Transverse colon (tissue), 4 donors: Measurements from ENCODE around the gene ARL6IP5. TPM values are rescaled to one million over a fixed set of nuclear protein-coding genes. Genes with fewer than 3 reads are reported as not detected.

Experiments used
- DNase-seq: peaks from one replicate; pipeline ENCODE4 v3.0.0-alpha.2; 2019
- H3K27ac ChIP-seq, 4 donors: fragments of 200-600 bp; sonication (generic); 2 replicates each; pipeline ENCODE4 v1.5.1; 2016 to 2018; ENCODE audit warnings: inconsistent platforms in 4 of 4
- H3K27me3 ChIP-seq: fragments of 200-600 bp; sonication (generic); 2 replicates; pipeline ENCODE4 v1.5.1; 2017; ENCODE audit warnings: inconsistent platforms
- H3K36me3 ChIP-seq, 4 donors: fragments of 200-600 bp; sonication (generic); 2 replicates each; pipeline ENCODE4 v1.5.1; 2017 to 2019; ENCODE audit warnings: inconsistent platforms in 4 of 4
- H3K4me1 ChIP-seq, 4 donors: fragments of 200-600 bp; sonication (generic); 2 replicates each; pipeline ENCODE4 v1.5.1; 2017 to 2020; ENCODE audit warnings: inconsistent platforms in 4 of 4
- H3K4me3 ChIP-seq, 4 donors: fragments of 200-600 bp; sonication (generic); 1 replicate in 1 of 4; 2 replicates in 3 of 4; pipeline versions ENCODE4 v1.5.1 to v1.6.1; 2017 to 2019; ENCODE audit warnings: inconsistent platforms in 4 of 4
- H3K9me3 ChIP-seq, 2 donors: fragments of 200-600 bp; sonication (generic); 2 replicates each; pipeline ENCODE4 v1.5.1; 2017 to 2019; ENCODE audit warnings: inconsistent platforms in 2 of 2
- CTCF ChIP-seq, 5 experiments: fragments of 200-600 bp in 3 of 5; fragments of 450-650 bp in 2 of 5; sonication (generic) in 3 of 5; IDR thresholded peaks; 1 replicate in 2 of 5; 2 replicates in 3 of 5; pipeline ENCODE4 v1.5.1; 2016 to 2017; ENCODE audit warnings: antibody characterized with exemption in 5 of 5, inconsistent platforms in 3 of 5, mild to moderate bottlenecking in 2 of 5, moderate library complexity in 1 of 5
- EP300 ChIP-seq: sonication (generic); formaldehyde crosslinking; IDR thresholded peaks from one replicate; pipeline ENCODE4 v1.6.1; 2017; ENCODE audit warnings: antibody characterized with exemption, low read depth
- POLR2A ChIP-seq: fragments of 450-650 bp; IDR thresholded peaks from one replicate; pipeline ENCODE4 v1.6.1; 2016; ENCODE audit warnings: antibody characterized with exemption, mild to moderate bottlenecking, moderate library complexity
- POLR2AphosphoS5 ChIP-seq, 3 donors: sonication (generic); formaldehyde crosslinking; IDR thresholded peaks; one replicate each; pipeline ENCODE4 v1.6.1; 2016; ENCODE audit warnings: antibody characterized with exemption in 3 of 3
- WGBS, 2 donors: methylation state at CpG; one replicate each; pipeline ENCODE4 v1.1.5; 2018; ENCODE audit warnings: low coverage in 1 of 2; 5-methylcytosine and 5-hydroxymethylcytosine counted together
- in situ Hi-C, 4 donors: fragments of 200-750 bp; cut with MboI; loops; one replicate each; pipeline versions ENCODE4 v1.15.0 to v1.15.1; 2017; ENCODE audit warnings: low sequenced_read_pairs in 3 of 4, low pct_ligation_motif_present in 1 of 4, low pct_unique_long_range_greater_than_20kb in 1 of 4
- intact Hi-C: fragments of 100-400 bp; cut with DNase I; formaldehyde crosslinking; loops from one replicate; pipeline ENCODE4 v1.15.1; 2023; ENCODE audit warnings: low total_unique reads
- total RNA-seq, 4 donors: library from RNA; depleted of rRNA; stranded (reverse); fragments of >200 nt; gene quantifications; one replicate each; pipeline ENCODE4 v1.1.0, GENCODE V29; 2016

ARL6IP5 gene
- total RNA-seq, 4 donors from 2014 or later, result 22.7 to 130 (median 68.0) TPM

- Histone ChIP-seq H3K27ac (no peak overlapping the region), H3K4me1 (peaks cover 0 to 32% (median 0%) of the 10 kb centered on the region in 4 donors), H3K4me3 (no peak overlapping the region), H3K9me3 (no peaks in the 10 kb centered on the region), H3K36me3 (peaks cover 0 to 41% (median 8%) of the 10 kb centered on the region in 4 donors), H3K27me3 (no peaks in the 10 kb centered on the region)
- intact Hi-C loops (no loop called here), in situ Hi-C loops (no loop called here)
- TF ChIP-seq POLR2A, result no peak
- no peak for TF ChIP-seq CTCF (IDR thresholded peaks at IDR 0.05)
- no peak for TF ChIP-seq POLR2AphosphoS5 (IDR thresholded peaks at IDR 0.05)
- no peak for TF ChIP-seq EP300
- DNase-seq, result no peak
- 87% methylated on average over 4 of the region's 4 CpGs; no CpG with 5 or more reads in 1 of the 2 donors for WGBS, 2 donors
These were observed 17.6 kb downstream of the ARL6IP5 start for GRCh38 chr3:69102384-69102783.

- H3K9me3 ChIP-seq, result no peaks in the 10 kb centered on the region
- in situ Hi-C loops, result no loop called here
- no peak overlapping the region for H3K27ac ChIP-seq
- no peak overlapping the region for H3K4me3 ChIP-seq
- WGBS, 2 donors, result 88 to 89% methylated on average over 3 of the region's 3 CpGs
- peaks cover 0 to 41% (median 8%) of the 10 kb centered on the region in 4 donors for H3K36me3 ChIP-seq
- no peak for DNase-seq
- intact Hi-C loops, result no loop called here
- H3K4me1 ChIP-seq, result peaks cover 0 to 27% (median 0%) of the 10 kb centered on the region in 4 donors
- TF ChIP-seq POLR2AphosphoS5 (IDR thresholded peaks at IDR 0.05), result no peak
- no peak for TF ChIP-seq CTCF (IDR thresholded peaks at IDR 0.05)
- TF ChIP-seq POLR2A, result no peak
- no peak for TF ChIP-seq EP300
- H3K27me3 ChIP-seq, result no peaks in the 10 kb centered on the region
These were observed 18.4 kb downstream of the ARL6IP5 start for GRCh38 chr3:69103123-69103522.

GRCh38 chr3:69104586-69104985, 19.8 kb downstream of the ARL6IP5 start:
- Histone ChIP-seq H3K4me1 (peaks cover 0 to 18% (median 0%) of the 10 kb centered on the region in 4 donors), H3K27me3 (no peaks in the 10 kb centered on the region), H3K4me3 (no peak overlapping the region), H3K36me3 (peaks cover 0 to 41% (median 8%) of the 10 kb centered on the region in 4 donors), H3K27ac (no peak overlapping the region), H3K9me3 (no peaks in the 10 kb centered on the region)
- WGBS, 2 donors, result 84 to 88% methylated on average over 7 to 8 of the region's 8 CpGs
- in situ Hi-C loops (no loop called here), intact Hi-C loops (no loop called here)
- TF ChIP-seq CTCF (IDR thresholded peaks at IDR 0.05) (no peak), EP300 (no peak), POLR2AphosphoS5 (IDR thresholded peaks at IDR 0.05) (no peak), POLR2A (no peak)
- DNase-seq, result no peak

- in situ Hi-C loops (no loop called here), intact Hi-C loops (no loop called here)
- Histone ChIP-seq H3K4me3 (no peak overlapping the region), H3K36me3 (peaks cover 0 to 37% (median 8%) of the 10 kb centered on the region in 4 donors), H3K9me3 (no peaks in the 10 kb centered on the region), H3K4me1 (peaks cover 0 to 15% (median 0%) of the 10 kb centered on the region in 4 donors), H3K27ac (no peak overlapping the region), H3K27me3 (no peaks in the 10 kb centered on the region)
- whole genome bisulfite sequencing, 2 donors, result 43 to 57% methylated on average over 3 of the region's 3 CpGs
- no peak for DNase-seq
- TF ChIP-seq POLR2AphosphoS5 (IDR thresholded peaks at IDR 0.05) (no peak), POLR2A (no peak)
These were observed 20.6 kb downstream of the ARL6IP5 start for GRCh38 chr3:69105320-69105719.

- no peaks in the 10 kb centered on the region for H3K9me3 ChIP-seq
- DNase-seq, result no peak
- intact Hi-C loops, result no loop called here
These were observed 23.1 kb downstream of the ARL6IP5 start for GRCh38 chr3:69107841-69108240.

More at GRCh38 chr3:69107841-69108240, 23.1 kb downstream of the ARL6IP5 start:
- Histone ChIP-seq H3K36me3 (peaks cover 0 to 27% (median 3%) of the 10 kb centered on the region in 4 donors), H3K27ac (no peak overlapping the region), H3K4me1 (peaks cover 0 to 8% (median 0%) of the 10 kb centered on the region in 4 donors), H3K27me3 (no peaks in the 10 kb centered on the region), H3K4me3 (no peak overlapping the region)
- WGBS, 2 donors, result 73 to 75% methylated on average over 5 of the region's 5 CpGs
- TF ChIP-seq POLR2AphosphoS5 (IDR thresholded peaks at IDR 0.05), result no peak
- no peak for TF ChIP-seq CTCF (IDR thresholded peaks at IDR 0.05)
- no peak for TF ChIP-seq EP300
- TF ChIP-seq POLR2A, result no peak
- in situ Hi-C loops, result no loop called here
